Measurements from ENCODE around the gene TBC1D19. TPM values are rescaled to one million over a fixed set of nuclear protein-coding genes. Genes with fewer than 3 reads are reported as not detected.

TBC1D19 gene
- total RNA-seq, 1 donor from 2014 or later: 5.2 TPM

DNA sequence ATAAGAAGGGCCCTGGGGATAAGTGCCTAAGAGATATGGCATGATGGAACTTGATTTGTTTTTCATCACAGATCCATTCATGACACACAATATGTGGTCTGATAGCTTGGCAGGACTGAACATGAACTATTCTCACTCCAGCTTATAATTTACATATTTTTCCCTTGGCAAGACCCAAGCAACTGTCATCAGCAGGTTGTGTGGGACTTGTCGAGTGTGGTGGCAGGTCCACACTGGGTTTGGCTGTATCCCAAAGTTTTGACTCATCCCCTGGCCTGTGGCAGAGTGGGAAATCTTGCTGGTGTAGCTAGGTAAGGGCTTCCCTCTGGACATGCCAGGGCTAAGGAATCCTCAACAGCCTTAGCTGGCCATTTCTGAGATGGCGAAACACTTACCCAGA lies 195.8 kb downstream of the TBC1D19 start:
- intact Hi-C loops (cut with micrococcal nuclease): loop anchor here (10.0 kb wide), 1 partner anchor 235 kb away; no protein-coding TSS in a partner anchor

DNA sequence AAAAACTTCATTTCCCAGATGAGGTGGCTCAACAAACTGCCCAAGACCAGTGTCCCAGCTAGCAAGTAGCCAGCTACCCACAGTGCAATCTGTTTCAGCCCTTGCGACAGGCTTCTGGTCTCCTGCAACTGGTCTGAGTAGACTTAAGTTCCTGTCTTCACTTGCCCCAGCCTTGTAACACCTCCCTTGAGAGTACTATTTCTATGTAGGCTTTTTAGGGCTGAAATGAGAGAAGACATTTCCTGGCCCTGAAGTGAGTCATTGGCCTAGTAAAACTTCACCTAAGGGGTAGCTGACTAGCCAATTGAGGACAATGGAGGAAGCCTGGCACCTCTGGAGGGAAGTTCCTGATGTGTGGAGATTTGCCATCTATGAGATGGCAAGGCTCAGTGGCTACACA lies 196.7 kb downstream of the TBC1D19 start:
- intact Hi-C loops (cut with micrococcal nuclease): loop anchor here (10.0 kb wide), 1 partner anchor 234 kb away; no protein-coding TSS in a partner anchor

DNA sequence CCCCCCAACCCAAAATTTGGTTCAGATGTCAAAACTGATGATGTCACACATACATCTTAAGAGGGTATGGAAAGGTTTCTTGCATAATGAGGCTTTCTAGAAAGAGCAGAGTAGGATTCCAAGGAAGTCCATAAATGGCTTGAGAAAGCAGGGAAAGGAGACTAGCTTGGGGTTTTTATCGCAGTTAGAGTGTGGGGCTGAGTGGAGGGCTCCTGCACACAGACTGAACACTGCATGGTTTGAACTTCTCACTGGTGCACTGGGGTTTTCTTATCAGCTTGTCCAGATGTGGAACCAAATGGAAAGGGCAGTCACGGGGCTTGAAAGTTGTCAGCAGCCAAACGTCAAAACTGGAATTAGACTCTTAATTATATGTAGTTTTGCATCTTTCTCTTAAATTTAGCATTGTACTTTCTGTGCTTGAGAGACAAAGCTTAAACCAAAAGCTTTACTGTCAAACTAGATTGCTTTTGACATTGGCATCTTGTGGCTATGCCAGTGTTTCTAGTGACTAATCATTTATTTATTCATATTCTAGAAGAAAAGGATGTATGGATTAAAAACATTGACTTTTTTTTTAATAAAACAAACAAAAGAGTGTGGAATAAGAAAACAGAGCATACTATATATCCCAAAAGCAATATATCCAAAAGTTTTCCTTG lies 198.4 kb downstream of the TBC1D19 start:
- intact Hi-C loops (cut with micrococcal nuclease): loop anchor here (10.0 kb wide), 1 partner anchor 233 kb away; no protein-coding TSS in a partner anchor

DNA sequence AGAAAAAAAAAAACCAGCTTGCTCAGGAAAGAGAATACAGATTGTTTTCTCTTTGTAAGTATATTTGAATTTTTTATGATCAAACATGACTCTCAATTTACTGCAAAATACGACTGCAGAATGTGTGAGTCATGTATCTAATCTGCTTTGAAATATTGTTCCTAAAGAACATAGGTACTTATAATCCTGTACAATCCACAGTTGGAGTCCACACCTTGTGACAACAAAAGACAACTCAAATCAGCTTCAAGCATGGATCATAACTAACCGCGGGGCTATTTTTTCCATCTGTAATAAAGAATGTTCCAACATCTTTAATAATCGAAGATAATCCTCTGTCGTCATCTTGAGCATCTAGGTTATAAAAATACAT lies 198.9 kb downstream of the TBC1D19 start:
- intact Hi-C loops (cut with micrococcal nuclease): loop anchor here (10.0 kb wide), 1 partner anchor 232 kb away; no protein-coding TSS in a partner anchor

DNA sequence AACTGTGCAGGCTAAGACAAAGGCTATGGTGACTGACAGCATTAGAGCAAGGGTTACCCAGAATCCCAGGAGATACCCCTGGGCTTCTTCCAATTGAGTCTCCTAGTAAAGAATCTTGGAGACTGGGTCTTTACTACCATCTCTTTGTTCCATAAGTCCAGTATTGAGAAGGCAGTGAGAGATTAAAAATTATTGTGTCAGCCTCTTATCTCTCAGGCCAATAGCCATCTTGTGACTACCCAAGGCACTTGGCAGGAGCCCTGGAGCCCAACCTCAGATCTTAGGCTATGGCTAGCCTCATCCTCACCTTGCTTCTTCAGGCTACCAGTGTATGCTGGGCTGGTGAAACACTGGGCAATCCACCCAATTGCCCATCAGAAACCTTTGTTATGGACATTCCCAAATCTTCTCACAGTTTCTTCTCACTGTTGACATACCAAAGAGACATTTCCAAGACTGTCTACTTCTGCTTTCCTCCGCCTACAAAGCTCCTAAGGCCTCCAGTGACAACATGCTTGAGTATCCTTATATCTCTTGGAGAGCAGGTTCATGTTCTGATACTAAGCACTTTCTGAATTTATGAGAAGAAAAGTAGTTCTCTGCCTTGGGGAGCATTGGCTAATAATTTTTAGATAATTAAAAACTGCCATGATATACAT lies 200.5 kb downstream of the TBC1D19 start:
- intact Hi-C loops (cut with micrococcal nuclease): loop anchor here (10.0 kb wide), 1 partner anchor 230 kb away; no protein-coding TSS in a partner anchor

DNA sequence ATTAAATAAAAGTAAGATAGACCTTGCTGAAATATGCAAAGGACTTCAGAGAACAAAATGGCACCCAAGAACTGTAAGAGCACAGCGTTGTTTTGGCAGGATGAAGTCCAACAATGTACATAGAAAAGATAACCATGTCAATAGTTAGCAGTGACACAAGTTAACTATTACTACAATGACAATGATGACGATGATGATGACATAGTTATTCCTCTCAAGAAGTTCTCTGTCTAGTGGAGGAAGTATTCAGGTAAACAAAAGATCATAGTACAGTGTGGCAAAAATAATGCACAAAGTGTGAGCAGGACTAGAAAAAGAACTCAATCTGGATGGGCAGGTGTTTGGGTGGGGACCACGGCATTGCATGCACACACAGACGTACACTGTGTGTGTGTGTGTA lies 201.4 kb downstream of the TBC1D19 start:
- intact Hi-C loops (cut with micrococcal nuclease): loop anchor here (10.0 kb wide), 1 partner anchor 229 kb away; no protein-coding TSS in a partner anchor

DNA sequence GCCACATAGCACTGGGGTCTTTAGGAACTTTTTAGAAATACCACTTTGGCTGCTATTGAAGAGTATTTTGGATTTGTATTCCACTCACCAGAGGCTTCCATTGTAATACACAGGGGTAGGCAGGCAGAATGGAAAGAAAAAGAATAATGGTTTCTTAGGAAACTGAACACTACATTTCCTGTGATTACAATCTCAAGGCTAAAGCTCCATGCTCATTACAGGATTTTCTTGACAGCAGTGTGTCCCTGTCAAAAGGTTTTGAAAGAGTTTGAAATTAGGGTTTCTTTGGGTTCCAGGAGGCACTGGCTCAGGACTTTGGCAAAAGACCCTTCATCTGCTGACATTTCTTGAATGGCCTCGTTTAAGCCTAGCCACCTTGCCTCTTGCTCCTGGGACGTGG lies 201.9 kb downstream of the TBC1D19 start:
- intact Hi-C loops (cut with micrococcal nuclease): loop anchor here (10.0 kb wide), 1 partner anchor 229 kb away; no protein-coding TSS in a partner anchor

DNA sequence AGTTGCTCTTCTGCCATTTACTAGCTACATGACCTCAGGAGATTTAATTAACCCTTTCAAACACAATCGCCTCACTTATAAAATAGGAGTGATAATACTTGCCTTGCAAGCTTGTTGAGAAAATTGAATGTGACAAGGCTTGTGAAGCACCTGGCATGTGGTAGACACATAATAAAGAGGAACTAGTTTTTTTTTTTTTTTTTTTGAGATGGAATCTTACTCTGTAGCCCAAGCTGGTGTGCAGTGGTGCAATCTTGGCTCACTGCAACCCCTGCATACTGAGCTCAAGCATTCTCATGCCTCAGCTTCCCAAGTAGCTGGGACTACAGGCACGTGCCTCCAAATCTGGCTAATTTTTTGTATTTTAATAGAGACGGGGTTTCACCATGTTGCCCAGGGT lies 203.0 kb downstream of the TBC1D19 start:
- intact Hi-C loops (cut with micrococcal nuclease): loop anchor here (10.0 kb wide), 1 partner anchor 228 kb away; no protein-coding TSS in a partner anchor

DNA sequence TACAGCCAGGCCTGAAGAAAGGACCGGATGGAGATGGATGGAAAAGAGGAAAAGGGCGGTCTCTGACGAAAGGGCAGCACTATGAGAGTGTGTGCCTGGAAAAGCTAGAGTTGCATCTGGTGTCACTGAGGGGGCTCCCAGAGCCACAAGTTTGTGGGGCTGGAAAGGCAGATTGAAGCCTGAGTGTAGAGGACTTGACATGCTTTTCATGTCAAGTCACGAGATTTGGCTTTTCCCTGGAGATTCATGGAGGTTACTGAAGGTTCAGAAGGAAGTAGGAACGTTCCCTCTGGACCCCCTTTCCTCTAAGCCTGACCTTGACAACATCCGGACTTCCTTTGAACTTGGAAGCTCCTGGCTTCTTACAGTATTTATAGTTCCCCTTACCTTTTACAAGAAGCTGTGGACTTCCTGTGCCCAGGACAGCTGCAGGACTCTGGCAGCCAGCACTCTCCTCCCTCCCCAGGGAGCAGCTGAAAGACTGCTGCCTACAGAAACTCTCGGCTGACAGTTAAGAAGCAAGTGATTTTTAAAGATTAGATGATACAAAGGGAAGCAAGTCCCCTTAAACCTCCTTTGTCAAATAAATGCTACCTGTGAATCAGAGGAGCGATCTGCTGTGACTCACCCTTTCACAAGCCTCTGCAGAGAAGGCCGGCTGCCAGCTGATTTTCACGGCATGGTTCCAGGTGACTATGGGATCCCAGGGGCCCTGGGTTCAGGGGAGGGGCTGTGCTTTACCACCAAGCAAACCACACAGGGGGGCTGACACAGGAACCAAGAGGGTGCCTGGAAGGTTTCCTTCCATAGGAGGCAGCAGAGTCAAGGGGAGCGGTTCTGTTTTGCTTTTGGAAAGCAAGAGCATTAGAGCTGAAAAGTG lies 203.8 kb downstream of the TBC1D19 start:
- intact Hi-C loops (cut with micrococcal nuclease): loop anchor here (10.0 kb wide), 1 partner anchor 227 kb away; no protein-coding TSS in a partner anchor

DNA sequence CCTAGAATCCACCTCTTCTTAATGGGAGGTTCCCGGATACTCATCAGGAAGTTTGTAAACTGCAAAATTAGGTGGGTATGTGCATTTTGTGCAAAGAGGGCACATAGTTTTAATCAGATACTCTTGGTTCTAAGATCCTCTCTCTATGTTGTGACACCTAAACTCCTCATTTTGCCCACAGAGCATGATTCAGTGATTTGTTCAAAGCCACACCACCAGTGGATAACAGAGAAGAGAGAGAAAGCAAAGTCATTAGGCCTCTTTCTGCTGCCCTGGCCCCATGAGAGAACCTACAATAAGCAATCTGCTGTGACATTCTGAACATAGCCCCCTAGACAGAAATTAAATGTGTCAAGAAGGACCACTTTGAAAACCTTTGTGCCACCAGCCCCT lies 204.5 kb downstream of the TBC1D19 start:
- intact Hi-C loops (cut with micrococcal nuclease): loop anchor here (10.0 kb wide), 1 partner anchor 226 kb away; no protein-coding TSS in a partner anchor

DNA sequence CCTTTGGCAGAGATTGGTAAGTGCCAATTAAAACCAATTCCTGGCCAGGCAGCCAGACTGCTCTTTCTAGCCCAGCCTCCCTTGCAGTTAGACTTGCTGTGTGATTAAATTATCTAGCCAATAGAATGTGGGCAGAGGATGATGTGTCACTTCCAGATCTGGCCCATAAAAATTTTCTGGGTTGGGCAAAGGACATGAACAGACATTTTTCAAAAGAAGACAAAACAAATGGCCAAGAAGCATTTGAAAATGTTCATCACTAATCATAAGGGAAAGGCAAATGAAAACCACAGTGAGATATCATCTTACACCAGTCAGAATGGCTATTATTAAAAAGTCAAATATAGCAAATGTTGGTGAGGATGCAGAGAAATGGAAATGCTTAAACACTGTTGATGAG lies 205.3 kb downstream of the TBC1D19 start:
- intact Hi-C loops (cut with micrococcal nuclease): loop anchor here (10.0 kb wide), 1 partner anchor 226 kb away; no protein-coding TSS in a partner anchor

DNA sequence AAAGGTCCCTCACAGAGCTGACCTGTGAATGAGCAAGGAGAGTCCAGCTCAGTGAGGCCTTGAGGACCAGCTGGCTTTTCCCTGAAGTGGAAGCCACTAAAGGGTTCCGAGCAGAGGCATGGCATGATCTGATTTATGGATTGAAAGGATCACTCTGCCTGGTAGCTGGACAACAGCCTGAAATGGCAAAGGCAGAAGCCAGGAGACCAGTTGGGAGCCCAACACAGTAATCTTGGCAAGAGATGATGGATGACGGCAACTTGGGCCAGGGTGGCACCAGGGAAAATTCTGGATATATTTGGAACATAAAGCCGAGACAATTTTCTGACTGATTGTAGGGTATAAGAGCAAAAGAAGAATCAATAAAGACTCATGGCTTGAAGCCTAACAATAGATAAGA lies 207.5 kb downstream of the TBC1D19 start:
- intact Hi-C loops (cut with micrococcal nuclease): no loop called here

DNA sequence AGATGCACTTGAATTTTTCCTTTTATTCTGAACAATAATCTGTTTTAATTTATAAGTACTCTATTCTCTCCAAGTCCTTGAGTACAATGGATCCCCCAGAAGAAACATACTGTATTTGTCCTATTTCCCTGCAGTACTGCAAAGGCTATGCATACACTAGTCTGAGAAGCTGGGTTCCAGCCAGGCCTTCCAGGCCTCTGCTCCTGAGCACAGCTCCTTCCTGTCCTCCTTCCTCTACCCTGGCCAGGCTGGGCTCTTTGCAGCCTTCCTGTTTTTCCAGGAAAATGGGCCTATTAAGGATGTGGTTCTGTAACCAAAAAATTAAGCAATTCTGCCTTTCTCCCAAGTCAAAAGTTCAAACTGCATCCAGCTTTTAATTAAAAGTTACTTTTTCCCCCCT lies 208.8 kb downstream of the TBC1D19 start:
- intact Hi-C loops (cut with micrococcal nuclease): no loop called here

DNA sequence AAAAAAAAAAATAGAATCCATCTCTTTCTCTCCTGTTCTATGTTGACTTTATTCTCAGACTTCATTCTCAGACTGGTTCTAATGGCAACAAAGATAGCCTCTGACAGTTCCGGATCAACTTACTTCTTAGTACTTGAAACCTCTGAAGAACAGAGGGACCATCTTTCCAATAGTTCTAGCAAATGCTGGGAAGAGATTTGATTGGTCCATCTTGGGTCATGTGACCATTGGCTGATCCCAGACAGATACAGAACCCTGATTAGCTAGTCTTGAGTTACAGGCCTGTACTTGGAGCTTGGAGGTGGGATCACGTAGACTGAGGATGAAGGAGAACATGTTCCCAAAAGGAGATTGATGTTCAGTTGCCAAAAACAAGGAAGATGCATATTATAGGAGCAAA lies 209.9 kb downstream of the TBC1D19 start:
- intact Hi-C loops (cut with micrococcal nuclease): no loop called here

DNA sequence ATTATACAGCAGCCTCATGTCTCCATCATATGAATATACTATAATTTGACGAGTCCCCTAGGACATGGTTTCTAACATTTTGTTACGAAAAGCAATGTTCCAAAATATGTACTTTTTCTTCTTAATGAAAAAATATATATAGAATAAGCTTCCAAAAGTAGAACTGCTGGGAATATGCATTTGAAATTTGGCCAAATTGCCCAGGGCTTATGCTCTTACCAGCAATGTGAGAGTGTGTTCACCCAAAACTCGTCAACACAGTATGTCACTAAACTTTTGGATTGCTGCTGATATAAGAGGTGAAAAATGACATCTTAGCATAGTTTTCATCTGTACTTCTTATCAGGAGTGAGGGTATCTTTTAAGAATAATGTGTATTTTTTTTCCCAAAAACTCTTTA lies 212.2 kb downstream of the TBC1D19 start:
- intact Hi-C loops (cut with micrococcal nuclease): no loop called here

DNA sequence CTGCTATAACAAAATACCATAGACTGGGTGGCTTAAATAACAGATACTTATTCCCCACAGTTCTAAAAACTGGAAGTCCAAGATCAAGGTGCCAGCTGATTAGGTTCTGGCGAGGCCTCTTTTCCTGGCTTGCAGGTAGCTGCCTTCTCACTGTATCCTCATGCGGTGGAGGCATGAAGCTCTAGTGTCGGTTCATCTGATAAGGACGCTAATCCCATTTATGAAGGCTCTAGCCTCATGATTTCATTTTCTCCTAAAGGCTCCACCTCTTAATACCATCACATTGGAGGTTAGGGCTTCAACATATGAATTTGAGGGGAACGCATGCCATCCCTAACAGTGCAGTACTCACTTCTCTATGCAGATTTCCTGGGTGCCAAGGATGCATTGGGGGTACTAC lies 218.9 kb downstream of the TBC1D19 start:
- intact Hi-C loops (cut with micrococcal nuclease): no loop called here

DNA sequence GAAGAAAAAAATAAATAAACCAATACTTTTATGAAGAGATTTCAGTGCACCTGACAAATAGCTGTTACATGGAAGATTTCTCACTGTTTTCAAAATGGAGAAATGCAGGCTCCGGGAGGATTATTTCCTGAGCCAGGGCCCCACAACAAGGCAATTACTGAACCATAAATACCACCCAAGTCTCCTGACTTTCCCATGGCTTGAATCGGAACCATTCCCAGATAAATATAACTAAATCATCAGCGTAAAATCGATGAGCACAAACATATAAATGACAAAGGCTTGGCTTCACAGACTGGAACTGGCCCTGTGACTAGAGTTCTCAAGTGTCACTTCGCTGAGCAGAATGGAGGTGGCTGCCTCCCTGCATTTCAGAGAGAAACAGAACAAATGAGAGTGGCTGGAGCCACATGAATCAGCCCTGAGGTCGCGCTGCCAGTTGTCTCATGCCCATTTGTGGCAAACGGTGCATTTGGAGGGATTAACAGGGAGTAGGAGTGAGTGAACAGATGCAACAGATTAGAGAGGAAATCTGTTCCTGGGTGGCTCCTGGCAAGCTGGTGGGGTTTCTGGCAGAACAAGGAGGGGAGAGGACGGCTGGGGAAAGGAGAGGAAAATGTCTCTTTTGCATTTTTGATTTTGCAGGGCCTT lies 219.5 kb downstream of the TBC1D19 start:
- intact Hi-C loops (cut with micrococcal nuclease): no loop called here

DNA sequence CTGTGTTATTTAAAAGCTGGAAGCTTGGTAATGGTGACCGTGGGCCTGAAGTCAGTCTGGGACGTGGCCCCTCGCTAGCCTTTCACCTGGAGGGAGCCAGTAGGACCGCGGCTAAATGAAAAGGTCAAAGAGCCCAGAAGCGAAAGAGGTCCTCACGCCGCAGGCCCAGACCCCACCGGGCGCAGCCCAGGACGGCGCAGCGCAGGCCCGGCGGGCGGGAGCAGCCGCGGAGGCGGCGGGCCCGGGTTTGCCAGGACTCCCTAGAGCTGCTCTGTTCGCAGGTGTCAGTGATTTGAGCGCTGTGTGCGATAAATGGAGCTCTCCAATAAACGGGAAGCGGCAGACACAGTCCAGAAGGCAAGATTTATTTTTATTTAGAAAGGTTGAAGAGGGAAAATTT lies 220.6 kb downstream of the TBC1D19 start:
- intact Hi-C loops (cut with micrococcal nuclease): no loop called here

DNA sequence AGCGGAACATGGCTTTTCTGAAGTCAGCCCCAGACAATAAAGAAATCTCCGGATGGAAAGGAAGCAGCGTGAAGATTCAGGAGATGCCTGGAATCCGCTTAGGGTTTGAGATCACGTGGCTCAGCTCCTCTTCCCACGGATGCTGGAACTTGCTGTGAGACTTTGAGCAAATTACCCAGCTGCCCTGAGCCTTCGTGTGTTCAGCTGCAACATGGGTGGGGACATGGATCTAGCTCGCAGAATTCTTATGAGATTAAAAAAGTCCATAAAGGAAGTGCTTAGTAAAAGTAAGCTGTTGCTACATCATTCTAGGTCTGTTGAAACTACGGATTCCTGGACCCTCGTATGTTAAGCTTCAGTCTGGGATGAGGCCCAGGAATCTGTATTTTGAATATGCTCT lies 221.0 kb downstream of the TBC1D19 start:
- intact Hi-C loops (cut with micrococcal nuclease): no loop called here
